ENCODE data around the gene RMDN3.

Gene RMDN3

GRCh38 chr15:40772014-40772413 lies 17.0 kb upstream of the RMDN3 start:
- DNase-seq (ENCODE audit: low spot score): no peak

- DNase-seq (ENCODE audit: low spot score): no peak
Observed at GRCh38 chr15:40771242-40771641, 16.2 kb upstream of the RMDN3 start.

- no peak for DNase-seq (ENCODE audit: low spot score)
Observed at GRCh38 chr15:40770147-40770721, 15.2 kb upstream of the RMDN3 start.

- DNase-seq (ENCODE audit: low spot score): no peak
Observed at GRCh38 chr15:40769274-40770146, 14.5 kb upstream of the RMDN3 start, which contains the start of gene C15orf62. Gene C15orf62 (plus strand): TSS chr15:40769980. CDS start chr15:40770496, 516 bp downstream.

GRCh38 chr15:40768521-40769273 lies 13.6 kb upstream of the RMDN3 start:
- DNase-seq (ENCODE audit: low spot score): no peak

- DNase-seq (ENCODE audit: low spot score): no peak
Observed at GRCh38 chr15:40767838-40768500, 12.9 kb upstream of the RMDN3 start.

- no peak for DNase-seq (ENCODE audit: low spot score)
Observed at GRCh38 chr15:40766906-40767837, 12.1 kb upstream of the RMDN3 start.

GRCh38 chr15:40766194-40766815 lies 11.3 kb upstream of the RMDN3 start:
- no peak for DNase-seq (ENCODE audit: low spot score)

- no peak for DNase-seq (ENCODE audit: low spot score)
Observed at GRCh38 chr15:40764629-40765103, 9.6 kb upstream of the RMDN3 start.

- DNase-seq (ENCODE audit: low spot score): peak; percentile 84
Observed at GRCh38 chr15:40763801-40764628, 9.0 kb upstream of the RMDN3 start, which contains the start of gene GCHFR. Gene GCHFR (plus strand): TSS chr15:40764068. CDS start chr15:40764181, 113 bp downstream.

- peak; percentile 85 for DNase-seq (ENCODE audit: low spot score)
Observed at GRCh38 chr15:40762919-40763800, 8.1 kb upstream of the RMDN3 start.

- no peak for DNase-seq (ENCODE audit: low spot score)
Observed at GRCh38 chr15:40759961-40760360, 4.9 kb upstream of the RMDN3 start.

- DNase-seq (ENCODE audit: low spot score): no peak
Observed at GRCh38 chr15:40756938-40757337, 1.9 kb upstream of the RMDN3 start.

GRCh38 chr15:40755812-40756208 lies 756 bp upstream of the RMDN3 start:
- no peak for DNase-seq (ENCODE audit: low spot score)

- no peak for DNase-seq (ENCODE audit: low spot score)
Observed at GRCh38 chr15:40754574-40754882, 526 bp downstream of the RMDN3 start.

GRCh38 chr15:40751745-40752144 lies 3.3 kb downstream of the RMDN3 start:
- DNase-seq (ENCODE audit: low spot score): no peak

- DNase-seq (ENCODE audit: low spot score): no peak
Observed at GRCh38 chr15:40750885-40751284, 4.2 kb downstream of the RMDN3 start.

- no peak for DNase-seq (ENCODE audit: low spot score)
Observed at GRCh38 chr15:40749151-40749630, 5.9 kb downstream of the RMDN3 start.

Data from HuH-7.5 (cell line).